ENCODE measurements around the gene JUN. TPM values are rescaled to one million over a fixed set of nuclear protein-coding genes. Genes with fewer than 3 reads are reported as not detected.

JUN gene
- total RNA-seq, 2 donors from 2014 or later = 15.1 to 16.3 TPM

DNA sequence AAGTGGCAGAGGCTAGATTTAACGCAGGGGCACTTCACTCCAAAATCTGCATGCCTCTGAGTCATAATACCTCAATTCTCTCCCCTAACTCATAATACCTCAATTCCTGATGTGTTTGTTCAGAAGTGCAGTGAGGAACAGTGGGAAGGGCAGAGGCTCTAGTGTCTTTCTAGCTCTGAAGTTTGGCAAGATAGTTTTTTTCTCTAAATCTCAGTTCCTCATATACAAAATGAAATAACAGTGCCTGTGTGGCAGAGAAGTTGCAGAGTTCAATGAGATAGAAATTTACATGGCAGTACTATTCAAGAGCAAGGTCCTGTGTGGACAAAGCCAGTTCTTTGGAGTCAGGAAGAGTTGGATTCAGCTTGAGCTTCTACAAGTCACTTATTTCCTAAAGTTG is 9.8 kb downstream of the JUN start:
- Mint-ChIP-seq H3K27ac (no peak overlapping the region), H3K9me3 (no peaks in the 10 kb centered on the region), H3K27me3 (ENCODE audit: insufficient read depth) (peaks cover 19% of the 10 kb centered on the region), H3K4me3 (no peak overlapping the region), H3K36me3 (ENCODE audit: low read depth) (no peaks in the 10 kb centered on the region), H3K4me1 (peaks cover 13% of the 10 kb centered on the region)
- DNase-seq = no peak
- WGBS, 2 experiments (ENCODE audit: insufficient coverage in 1 of 2, insufficient read length in 1 of 2) = 79% methylated on average over 1 of the region's 1 CpG; no CpG with 5 or more reads in 1 of the 2 experiments
- no peaks in the 10 kb centered on the region for H3K9me3 ChIP-seq (ENCODE audit: control insufficient read depth, low read length)
- H3K36me3 ChIP-seq (ENCODE audit: control insufficient read depth, insufficient read depth, low read length) = no peaks in the 10 kb centered on the region
- peaks cover 8% of the 10 kb centered on the region for H3K27me3 ChIP-seq (ENCODE audit: control insufficient read depth, insufficient read depth, low read length, poor library complexity, severe bottlenecking)
- H3K4me3 ChIP-seq (ENCODE audit: low read length) = no peak overlapping the region
- TF ChIP-seq, protein P1, sequence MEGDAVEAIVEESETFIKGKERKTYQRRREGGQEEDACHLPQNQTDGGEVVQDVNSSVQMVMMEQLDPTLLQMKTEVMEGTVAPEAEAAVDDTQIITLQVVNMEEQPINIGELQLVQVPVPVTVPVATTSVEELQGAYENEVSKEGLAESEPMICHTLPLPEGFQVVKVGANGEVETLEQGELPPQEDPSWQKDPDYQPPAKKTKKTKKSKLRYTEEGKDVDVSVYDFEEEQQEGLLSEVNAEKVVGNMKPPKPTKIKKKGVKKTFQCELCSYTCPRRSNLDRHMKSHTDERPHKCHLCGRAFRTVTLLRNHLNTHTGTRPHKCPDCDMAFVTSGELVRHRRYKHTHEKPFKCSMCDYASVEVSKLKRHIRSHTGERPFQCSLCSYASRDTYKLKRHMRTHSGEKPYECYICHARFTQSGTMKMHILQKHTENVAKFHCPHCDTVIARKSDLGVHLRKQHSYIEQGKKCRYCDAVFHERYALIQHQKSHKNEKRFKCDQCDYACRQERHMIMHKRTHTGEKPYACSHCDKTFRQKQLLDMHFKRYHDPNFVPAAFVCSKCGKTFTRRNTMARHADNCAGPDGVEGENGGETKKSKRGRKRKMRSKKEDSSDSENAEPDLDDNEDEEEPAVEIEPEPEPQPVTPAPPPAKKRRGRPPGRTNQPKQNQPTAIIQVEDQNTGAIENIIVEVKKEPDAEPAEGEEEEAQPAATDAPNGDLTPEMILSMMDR (conservative IDR thresholded peaks at IDR 0.05) = no peak
- peaks cover 2% of the 10 kb centered on the region for H3K4me1 ChIP-seq (ENCODE audit: control insufficient read depth, insufficient read depth, low read length)
- H3K27ac ChIP-seq (ENCODE audit: low read depth, low read length) = no peak overlapping the region
- H3K9ac ChIP-seq (ENCODE audit: extremely low read depth, low read length, poor library complexity, severe bottlenecking) = no peak overlapping the region

DNA sequence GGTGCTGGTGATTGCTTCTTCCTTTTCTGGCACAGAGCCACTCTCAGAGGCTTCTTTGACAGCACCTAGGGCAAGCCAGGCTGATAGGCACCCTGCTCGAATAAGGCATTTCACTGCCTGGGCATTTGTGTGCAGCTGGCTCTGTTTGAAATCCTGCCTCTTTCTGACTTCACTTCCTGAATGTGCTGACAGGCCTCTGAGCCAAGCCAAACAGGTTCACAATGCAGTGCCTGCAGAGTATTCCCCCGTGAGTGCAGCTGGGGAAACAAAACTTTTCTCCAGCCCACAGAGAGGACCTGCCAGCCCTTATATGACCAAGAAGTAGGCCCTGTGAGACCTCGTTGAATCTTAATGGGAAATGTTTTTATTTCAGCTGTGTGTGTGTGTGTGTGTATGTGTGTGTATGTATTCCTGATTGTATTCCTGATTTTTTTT is 10.4 kb downstream of the JUN start:
- DNase-seq = no peak
- Histone ChIP-seq H3K4me1 (ENCODE audit: control insufficient read depth, insufficient read depth, low read length) (peaks cover 2% of the 10 kb centered on the region), H3K36me3 (ENCODE audit: control insufficient read depth, insufficient read depth, low read length) (no peaks in the 10 kb centered on the region), H3K4me3 (ENCODE audit: low read length) (no peak overlapping the region), H3K9ac (ENCODE audit: extremely low read depth, low read length, poor library complexity, severe bottlenecking) (no peak overlapping the region), H3K27ac (ENCODE audit: low read depth, low read length) (peak overlapping the region; percentile 26), H3K9me3 (ENCODE audit: control insufficient read depth, low read length) (no peaks in the 10 kb centered on the region), H3K27me3 (ENCODE audit: control insufficient read depth, insufficient read depth, low read length, poor library complexity, severe bottlenecking) (peaks cover 8% of the 10 kb centered on the region)
- 57 to 82% methylated on average over 2 to 3 of the region's 3 CpGs for WGBS, 2 experiments (ENCODE audit: insufficient coverage in 1 of 2, insufficient read length in 1 of 2)
- Mint-ChIP-seq H3K4me1 (peaks cover 16% of the 10 kb centered on the region), H3K27ac (no peak overlapping the region), H3K4me3 (no peak overlapping the region), H3K27me3 (ENCODE audit: insufficient read depth) (peaks cover 14% of the 10 kb centered on the region), H3K9me3 (no peaks in the 10 kb centered on the region), H3K36me3 (ENCODE audit: low read depth) (no peaks in the 10 kb centered on the region)
- TF ChIP-seq, protein P1 (conservative IDR thresholded peaks at IDR 0.05) = no peak

DNA sequence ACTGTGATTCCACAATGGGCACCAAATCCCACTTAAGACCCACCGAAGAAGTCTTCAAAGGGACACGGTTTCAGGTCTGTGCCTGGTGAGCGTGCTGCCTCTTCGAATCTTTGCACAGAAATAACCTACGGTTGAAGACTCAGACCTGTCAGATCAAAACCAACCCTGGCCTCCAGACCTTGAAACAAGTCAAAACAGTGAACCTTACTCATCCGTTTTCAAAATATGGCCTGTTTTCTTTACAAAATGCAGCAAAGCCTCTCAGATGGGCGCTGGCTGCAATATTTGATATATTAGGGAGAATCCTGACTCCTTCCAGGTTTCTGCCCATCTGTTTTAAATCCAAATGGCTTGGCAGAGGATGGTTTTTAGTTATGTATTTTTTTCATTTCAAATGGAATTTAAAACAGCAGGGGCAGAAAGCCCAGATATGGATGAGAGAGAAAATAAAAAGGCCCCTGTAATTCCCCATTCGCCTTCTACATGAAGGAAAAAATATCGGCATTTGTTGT is 14.0 kb downstream of the JUN start:
- peaks cover 2% of the 10 kb centered on the region for H3K9me3 Mint-ChIP-seq
- WGBS, 2 experiments (ENCODE audit: insufficient coverage in 1 of 2, insufficient read length in 1 of 2) = 89 to 91% methylated on average over 8 to 9 of the region's 9 CpGs
- peaks cover 34% of the 10 kb centered on the region for H3K27me3 Mint-ChIP-seq (ENCODE audit: insufficient read depth)
- peaks cover 18% of the 10 kb centered on the region for H3K4me1 Mint-ChIP-seq
- H3K36me3 ChIP-seq (ENCODE audit: control insufficient read depth, insufficient read depth, low read length) = no peaks in the 10 kb centered on the region
- H3K9ac ChIP-seq (ENCODE audit: extremely low read depth, low read length, poor library complexity, severe bottlenecking) = no peak overlapping the region
- H3K36me3 Mint-ChIP-seq (ENCODE audit: low read depth) = no peaks in the 10 kb centered on the region
- H3K27ac Mint-ChIP-seq = no peak overlapping the region
- no peak for DNase-seq
- no peaks in the 10 kb centered on the region for H3K9me3 ChIP-seq (ENCODE audit: control insufficient read depth, low read length)
- TF ChIP-seq, protein P1 (conservative IDR thresholded peaks at IDR 0.05) = no peak
- no peak overlapping the region for H3K4me3 ChIP-seq (ENCODE audit: low read length)
- H3K27ac ChIP-seq (ENCODE audit: low read depth, low read length) = no peak overlapping the region
- H3K4me3 Mint-ChIP-seq = no peak overlapping the region
- peaks cover 41% of the 10 kb centered on the region for H3K27me3 ChIP-seq (ENCODE audit: control insufficient read depth, insufficient read depth, low read length, poor library complexity, severe bottlenecking)
- peaks cover 2% of the 10 kb centered on the region for H3K4me1 ChIP-seq (ENCODE audit: control insufficient read depth, insufficient read depth, low read length)
